ENCODE measurements around the gene PHACTR3. TPM values are rescaled to one million over a fixed set of nuclear protein-coding genes. Genes with fewer than 3 reads are reported as not detected.

PHACTR3 gene
- polyA plus RNA-seq, 1 donor = 8.3 TPM

GRCh38 chr20:59808729-59809381, 204.5 kb downstream of the PHACTR3 start:
- Histone ChIP-seq H3K27ac (ENCODE audit: low read length) (no peak overlapping the region), H3K4me1 (ENCODE audit: control insufficient read depth, insufficient read depth, low read length) (no peaks in the 10 kb centered on the region), H3K36me3 (ENCODE audit: control insufficient read depth, insufficient read depth, low read length) (no peaks in the 10 kb centered on the region), H3K27me3 (ENCODE audit: control insufficient read depth, insufficient read depth, low read length) (no peaks in the 10 kb centered on the region), H3K4me3 (ENCODE audit: low read length) (no peak overlapping the region), H3K9me3 (ENCODE audit: control insufficient read depth, low read depth, low read length) (no peaks in the 10 kb centered on the region)
- no CpG with 5 or more reads among the region's 29 CpGs for WGBS (ENCODE audit: insufficient coverage, low lambda C conversion rate)
- no peak for DNase-seq

GRCh38 chr20:59809630-59810448, 205.5 kb downstream of the PHACTR3 start:
- DNase-seq = no peak
- Histone ChIP-seq H3K9me3 (ENCODE audit: control insufficient read depth, low read depth, low read length) (no peaks in the 10 kb centered on the region), H3K27me3 (ENCODE audit: control insufficient read depth, insufficient read depth, low read length) (no peaks in the 10 kb centered on the region), H3K4me3 (ENCODE audit: low read length) (no peak overlapping the region), H3K4me1 (ENCODE audit: control insufficient read depth, insufficient read depth, low read length) (no peaks in the 10 kb centered on the region), H3K36me3 (ENCODE audit: control insufficient read depth, insufficient read depth, low read length) (no peaks in the 10 kb centered on the region), H3K27ac (ENCODE audit: low read length) (no peak overlapping the region)
- WGBS (ENCODE audit: insufficient coverage, low lambda C conversion rate) = 100% methylated on average over 2 of the region's 11 CpGs

- Histone ChIP-seq H3K9me3 (ENCODE audit: control insufficient read depth, low read depth, low read length) (no peaks in the 10 kb centered on the region), H3K4me1 (ENCODE audit: control insufficient read depth, insufficient read depth, low read length) (no peaks in the 10 kb centered on the region), H3K36me3 (ENCODE audit: control insufficient read depth, insufficient read depth, low read length) (no peaks in the 10 kb centered on the region), H3K27ac (ENCODE audit: low read length) (no peak overlapping the region), H3K4me3 (ENCODE audit: low read length) (no peak overlapping the region), H3K27me3 (ENCODE audit: control insufficient read depth, insufficient read depth, low read length) (no peaks in the 10 kb centered on the region)
- 81% methylated on average over 4 of the region's 15 CpGs for WGBS (ENCODE audit: insufficient coverage, low lambda C conversion rate)
- DNase-seq = no peak
Measured at GRCh38 chr20:59810449-59811187, 206.3 kb downstream of the PHACTR3 start.

GRCh38 chr20:59811681-59812171, 207.4 kb downstream of the PHACTR3 start:
- H3K4me1 ChIP-seq (ENCODE audit: control insufficient read depth, insufficient read depth, low read length) = no peaks in the 10 kb centered on the region
- H3K36me3 ChIP-seq (ENCODE audit: control insufficient read depth, insufficient read depth, low read length) = no peaks in the 10 kb centered on the region
- no peak for DNase-seq
- H3K27me3 ChIP-seq (ENCODE audit: control insufficient read depth, insufficient read depth, low read length) = no peaks in the 10 kb centered on the region
- H3K4me3 ChIP-seq (ENCODE audit: low read length) = no peak overlapping the region
- WGBS (ENCODE audit: insufficient coverage, low lambda C conversion rate) = 80% methylated on average over 2 of the region's 7 CpGs
- H3K27ac ChIP-seq (ENCODE audit: low read length) = no peak overlapping the region
- no peaks in the 10 kb centered on the region for H3K9me3 ChIP-seq (ENCODE audit: control insufficient read depth, low read depth, low read length)

GRCh38 chr20:59812286-59813125, 208.2 kb downstream of the PHACTR3 start:
- no peaks in the 10 kb centered on the region for H3K27me3 ChIP-seq (ENCODE audit: control insufficient read depth, insufficient read depth, low read length)
- DNase-seq = no peak
- no peaks in the 10 kb centered on the region for H3K36me3 ChIP-seq (ENCODE audit: control insufficient read depth, insufficient read depth, low read length)
- no peaks in the 10 kb centered on the region for H3K4me1 ChIP-seq (ENCODE audit: control insufficient read depth, insufficient read depth, low read length)
- H3K4me3 ChIP-seq (ENCODE audit: low read length) = no peak overlapping the region
- 86% methylated on average over 2 of the region's 23 CpGs for WGBS (ENCODE audit: insufficient coverage, low lambda C conversion rate)
- H3K27ac ChIP-seq (ENCODE audit: low read length) = no peak overlapping the region
- no peaks in the 10 kb centered on the region for H3K9me3 ChIP-seq (ENCODE audit: control insufficient read depth, low read depth, low read length)

GRCh38 chr20:59813126-59813947, 209.0 kb downstream of the PHACTR3 start:
- no peak for DNase-seq
- Histone ChIP-seq H3K36me3 (ENCODE audit: control insufficient read depth, insufficient read depth, low read length) (no peaks in the 10 kb centered on the region), H3K9me3 (ENCODE audit: control insufficient read depth, low read depth, low read length) (no peaks in the 10 kb centered on the region), H3K27me3 (ENCODE audit: control insufficient read depth, insufficient read depth, low read length) (no peaks in the 10 kb centered on the region), H3K4me1 (ENCODE audit: control insufficient read depth, insufficient read depth, low read length) (no peaks in the 10 kb centered on the region), H3K27ac (ENCODE audit: low read length) (no peak overlapping the region), H3K4me3 (ENCODE audit: low read length) (no peak overlapping the region)
- no CpG with 5 or more reads among the region's 18 CpGs for WGBS (ENCODE audit: insufficient coverage, low lambda C conversion rate)

GRCh38 chr20:59813948-59814839, 209.9 kb downstream of the PHACTR3 start:
- no peaks in the 10 kb centered on the region for H3K36me3 ChIP-seq (ENCODE audit: control insufficient read depth, insufficient read depth, low read length)
- H3K4me3 ChIP-seq (ENCODE audit: low read length) = no peak overlapping the region
- WGBS (ENCODE audit: insufficient coverage, low lambda C conversion rate) = 57% methylated on average over 1 of the region's 21 CpGs
- no peaks in the 10 kb centered on the region for H3K27me3 ChIP-seq (ENCODE audit: control insufficient read depth, insufficient read depth, low read length)
- no peaks in the 10 kb centered on the region for H3K4me1 ChIP-seq (ENCODE audit: control insufficient read depth, insufficient read depth, low read length)
- no peaks in the 10 kb centered on the region for H3K9me3 ChIP-seq (ENCODE audit: control insufficient read depth, low read depth, low read length)
- no peak overlapping the region for H3K27ac ChIP-seq (ENCODE audit: low read length)
- DNase-seq = no peak

- Histone ChIP-seq H3K9me3 (ENCODE audit: control insufficient read depth, low read depth, low read length) (no peaks in the 10 kb centered on the region), H3K27ac (ENCODE audit: low read length) (no peak overlapping the region), H3K4me1 (ENCODE audit: control insufficient read depth, insufficient read depth, low read length) (no peaks in the 10 kb centered on the region), H3K4me3 (ENCODE audit: low read length) (no peak overlapping the region), H3K27me3 (ENCODE audit: control insufficient read depth, insufficient read depth, low read length) (no peaks in the 10 kb centered on the region), H3K36me3 (ENCODE audit: control insufficient read depth, insufficient read depth, low read length) (no peaks in the 10 kb centered on the region)
- DNase-seq = no peak
- WGBS (ENCODE audit: insufficient coverage, low lambda C conversion rate) = no CpG with 5 or more reads among the region's 8 CpGs
Measured at GRCh38 chr20:59814840-59815340, 210.6 kb downstream of the PHACTR3 start.
